Neuronal stem cell (in vitro differentiated cells): ENCODE data around the gene ST7L.

Experiments used
- DNase-seq: peaks from one replicate; pipeline ENCODE4 v3.0.0-alpha.2; 2013; ENCODE audit warnings: low spot score
- H2AFZ ChIP-seq: one replicate; pipeline ENCODE4 v1.6.1; 2013; ENCODE audit warnings: mild to moderate bottlenecking, low read length, inconsistent platforms
- H2AK5ac ChIP-seq: 2 replicates; pipeline ENCODE4 v1.6.1; 2013; ENCODE audit warnings: low read depth, mild to moderate bottlenecking, inconsistent platforms, low read length, moderate library complexity, mixed read lengths
- H2BK120ac ChIP-seq: 2 replicates; pipeline ENCODE4 v1.6.1; 2013; ENCODE audit warnings: low read depth, mild to moderate bottlenecking, inconsistent platforms, low read length, moderate library complexity, mixed read lengths
- H2BK12ac ChIP-seq: one replicate; pipeline ENCODE4 v1.6.1; 2013; ENCODE audit warnings: low read length, inconsistent platforms
- H2BK15ac ChIP-seq: 2 replicates; pipeline ENCODE4 v1.6.1; 2013; ENCODE audit warnings: mild to moderate bottlenecking, low read length, inconsistent platforms, mixed read lengths
- H2BK5ac ChIP-seq: one replicate; pipeline ENCODE4 v1.6.1; 2013; ENCODE audit warnings: inconsistent platforms, mild to moderate bottlenecking, low read length, moderate library complexity
- H3K14ac ChIP-seq: one replicate; pipeline ENCODE4 v1.6.1; 2013; ENCODE audit warnings: low read length, inconsistent platforms
- H3K18ac ChIP-seq: 2 replicates; pipeline ENCODE4 v1.6.1; 2013; ENCODE audit warnings: low read length, inconsistent platforms
- H3K23ac ChIP-seq: 2 replicates; pipeline ENCODE4 v1.6.1; 2013; ENCODE audit warnings: low read depth, mild to moderate bottlenecking, mixed read lengths, low read length, inconsistent platforms; ENCODE audit not compliant: poor library complexity
- H3K27ac ChIP-seq: replicated peaks from 3 replicates; pipeline ENCODE4 v1.5.1; 2013; ENCODE audit warnings: low read length, inconsistent platforms
- H3K27me3 ChIP-seq, 3 experiments: 2 replicates each; pipeline ENCODE4 v1.6.1; 2013; ENCODE audit warnings: low read length in 3 of 3, mild to moderate bottlenecking in 2 of 3, inconsistent platforms in 1 of 3, low read depth in 1 of 3, mixed read lengths in 1 of 3, moderate library complexity in 1 of 3; ENCODE audit not compliant: control insufficient read depth in 3 of 3, insufficient read depth in 3 of 3
- H3K36me3 ChIP-seq, 2 donors: replicated peaks in 1 of 2; 2 replicates each; pipeline ENCODE4 v1.6.1; 2013; ENCODE audit warnings: low read length in 2 of 2; ENCODE audit not compliant: control insufficient read depth in 2 of 2, insufficient read depth in 2 of 2
- H3K4ac ChIP-seq: 2 replicates; pipeline ENCODE4 v1.6.1; 2013; ENCODE audit warnings: inconsistent platforms, mild to moderate bottlenecking, low read length, moderate library complexity
- H3K4me1 ChIP-seq, 2 donors: 1 replicate in 1 of 2; 2 replicates in 1 of 2; pipeline ENCODE4 v1.6.1; 2013; ENCODE audit warnings: low read length in 2 of 2, low read depth in 1 of 2; ENCODE audit not compliant: control insufficient read depth in 2 of 2, insufficient read depth in 1 of 2
- H3K4me2 ChIP-seq: one replicate; pipeline ENCODE4 v1.6.1; 2013; ENCODE audit warnings: mild to moderate bottlenecking, low read length, inconsistent platforms; ENCODE audit not compliant: insufficient read depth, poor library complexity, severe bottlenecking
- H3K4me3 ChIP-seq, 2 donors: 2 replicates each; pipeline ENCODE4 v1.5.1; 2013; ENCODE audit warnings: low read length in 2 of 2, mild to moderate bottlenecking in 2 of 2, inconsistent platforms in 1 of 2, moderate library complexity in 1 of 2
- H3K79me1 ChIP-seq: one replicate; pipeline ENCODE4 v1.6.1; 2013; ENCODE audit warnings: low read depth, mild to moderate bottlenecking, inconsistent platforms, low read length, moderate library complexity
- H3K9ac ChIP-seq: one replicate; pipeline ENCODE4 v1.6.1; 2013; ENCODE audit warnings: mild to moderate bottlenecking, low read depth, low read length, inconsistent platforms; ENCODE audit not compliant: poor library complexity
- H3K9me3 ChIP-seq, 2 donors: replicated peaks in 1 of 2; 2 replicates each; pipeline versions ENCODE3 to v1.6.1; 2013; ENCODE audit warnings: low read length in 2 of 2, mild to moderate bottlenecking in 2 of 2, inconsistent platforms in 1 of 2, low read depth in 1 of 2, mixed read lengths in 1 of 2, moderate library complexity in 1 of 2; ENCODE audit not compliant: control insufficient read depth in 2 of 2, insufficient read depth in 1 of 2
- H4K8ac ChIP-seq: one replicate; pipeline ENCODE4 v1.6.1; 2013; ENCODE audit warnings: low read depth, mild to moderate bottlenecking, inconsistent platforms, low read length, moderate library complexity
- H4K91ac ChIP-seq: one replicate; pipeline ENCODE4 v1.6.1; 2013; ENCODE audit warnings: low read length, low read depth, mild to moderate bottlenecking, inconsistent platforms; ENCODE audit not compliant: poor library complexity
- WGBS, 2 donors: extraction: QIAGEN DNeasy Blood & Tissue Kit; methylation state at CpG; one replicate each; pipeline ENCODE4 v1.1.7; 2013; ENCODE audit warnings: missing lambda C conversion rate in 2 of 2, mixed read lengths in 1 of 2; ENCODE audit not compliant: insufficient read length in 2 of 2, insufficient replicate concordance in 1 of 2; ENCODE audit errors: extremely low coverage in 2 of 2; 5-methylcytosine and 5-hydroxymethylcytosine counted together

ST7L gene

GRCh38 chr1:112528076-112528475 lies 90.9 kb downstream of the ST7L start:
- H3K4me3 ChIP-seq = no peak overlapping the region
- no peak overlapping the region for H2AK5ac ChIP-seq
- H4K8ac ChIP-seq = no peak overlapping the region
- H3K18ac ChIP-seq = no peak overlapping the region
- no peak overlapping the region for H3K14ac ChIP-seq
- H2BK120ac ChIP-seq = no peak overlapping the region
- H4K91ac ChIP-seq = no peak overlapping the region
- no peak overlapping the region for H2BK12ac ChIP-seq
- H3K27ac ChIP-seq = no peak overlapping the region
- no peak overlapping the region for H2BK15ac ChIP-seq
- no peak overlapping the region for H2BK5ac ChIP-seq
- H3K23ac ChIP-seq = no peak overlapping the region
- no peak overlapping the region for H2AFZ ChIP-seq
- H3K4ac ChIP-seq = no peak overlapping the region
- peaks cover 0 to 40% of the 10 kb centered on the region in 2 donors for H3K36me3 ChIP-seq
- no peak for DNase-seq
- H3K27me3 ChIP-seq = no peaks in the 10 kb centered on the region
- H3K9me3 ChIP-seq = peaks cover 0 to 4% of the 10 kb centered on the region in 2 donors
- no peak overlapping the region for H3K9ac ChIP-seq
- H3K4me2 ChIP-seq = no peak overlapping the region
- H3K4me1 ChIP-seq = peaks cover 28 to 29% of the 10 kb centered on the region in 2 donors
- no peaks in the 10 kb centered on the region for H3K79me1 ChIP-seq

GRCh38 chr1:112527266-112528010 lies 91.5 kb downstream of the ST7L start:
- Histone ChIP-seq H3K36me3 (peaks cover 0 to 37% of the 10 kb centered on the region in 2 donors), H3K4me1 (peaks cover 28 to 35% of the 10 kb centered on the region in 2 donors), H3K27ac (no peak overlapping the region), H3K4me3 (no peak overlapping the region), H3K18ac (no peak overlapping the region), H3K9ac (no peak overlapping the region), H2AK5ac (no peak overlapping the region), H2BK5ac (no peak overlapping the region), H3K9me3 (no peaks in the 10 kb centered on the region), H2BK15ac (no peak overlapping the region), H3K79me1 (no peaks in the 10 kb centered on the region), H3K14ac (no peak overlapping the region), H2AFZ (no peak overlapping the region), H4K8ac (no peak overlapping the region), H3K27me3 (no peaks in the 10 kb centered on the region), H3K4ac (no peak overlapping the region), H2BK12ac (no peak overlapping the region), H3K4me2 (no peak overlapping the region), H3K23ac (no peak overlapping the region), H2BK120ac (no peak overlapping the region), H4K91ac (no peak overlapping the region)
- DNase-seq = no peak
- WGBS, 2 donors = no CpG with 5 or more reads among the region's 4 CpGs

GRCh38 chr1:112524986-112525385 lies 94.0 kb downstream of the ST7L start:
- H3K4me2 ChIP-seq = no peak overlapping the region
- H4K8ac ChIP-seq = no peak overlapping the region
- H2BK5ac ChIP-seq = no peak overlapping the region
- H3K9ac ChIP-seq = no peak overlapping the region
- no peak for DNase-seq
- H3K36me3 ChIP-seq = peaks cover 2 to 29% of the 10 kb centered on the region in 2 donors
- H3K4me3 ChIP-seq = no peak overlapping the region
- WGBS, 2 donors = no CpG with 5 or more reads among the region's 1 CpG
- no peak overlapping the region for H2AK5ac ChIP-seq
- no peaks in the 10 kb centered on the region for H3K27me3 ChIP-seq
- no peak overlapping the region for H2BK15ac ChIP-seq
- no peak overlapping the region for H3K23ac ChIP-seq
- H2AFZ ChIP-seq = no peak overlapping the region
- peaks cover 25 to 36% of the 10 kb centered on the region in 2 donors for H3K4me1 ChIP-seq
- no peak overlapping the region for H4K91ac ChIP-seq
- H3K9me3 ChIP-seq = no peaks in the 10 kb centered on the region
- no peak overlapping the region for H2BK120ac ChIP-seq
- no peak overlapping the region for H3K4ac ChIP-seq
- H2BK12ac ChIP-seq = no peak overlapping the region
- no peak overlapping the region for H3K27ac ChIP-seq
- no peaks in the 10 kb centered on the region for H3K79me1 ChIP-seq
- H3K18ac ChIP-seq = no peak overlapping the region
- H3K14ac ChIP-seq = no peak overlapping the region

GRCh38 chr1:112524251-112524650 lies 94.7 kb downstream of the ST7L start:
- Histone ChIP-seq H3K4me1 (peaks cover 24 to 36% of the 10 kb centered on the region in 2 donors), H2BK12ac (no peak overlapping the region), H4K8ac (no peak overlapping the region), H3K27ac (peak overlapping the region; percentile 9), H3K23ac (no peak overlapping the region), H3K4me2 (no peak overlapping the region), H3K9ac (no peak overlapping the region), H2AFZ (no peak overlapping the region), H3K27me3 (no peaks in the 10 kb centered on the region), H3K14ac (no peak overlapping the region), H2BK120ac (no peak overlapping the region), H3K4me3 (no peak overlapping the region), H2BK5ac (no peak overlapping the region), H2AK5ac (no peak overlapping the region), H3K79me1 (no peaks in the 10 kb centered on the region), H3K9me3 (no peaks in the 10 kb centered on the region), H2BK15ac (no peak overlapping the region), H3K18ac (no peak overlapping the region), H3K4ac (no peak overlapping the region), H3K36me3 (peaks cover 2 to 25% of the 10 kb centered on the region in 2 donors), H4K91ac (no peak overlapping the region)
- DNase-seq = no peak
- WGBS, 2 donors = no CpG with 5 or more reads among the region's 8 CpGs
